Activated CD8-positive, alpha-beta T cell treated with anti-CD3 and anti-CD28 coated beads for 36 hours (primary cell): ENCODE data around the gene NEK1. TPM values are rescaled to one million over a fixed set of nuclear protein-coding genes. Genes with fewer than 3 reads are reported as not detected.

Source experiments
- ATAC-seq: fragments of 200-7000 bp; cut with Tn5 transposase; one replicate; pipeline ENCODE4 v1.10.0; 2021; ENCODE audit warnings: mild to moderate bottlenecking, moderate library complexity
- CTCF ChIA-PET: fragments of 350-600 bp; sonication (Branson Sonifier 250); formaldehyde crosslinking; loops from one replicate; lab custom pipeline; 2021; ENCODE audit warnings: antibody characterized with exemption; lab: Charles Lee
- POLR2A ChIA-PET: fragments of 350-600 bp; sonication (Branson Sonifier 250); formaldehyde crosslinking; loops from one replicate; lab custom pipeline; 2021; ENCODE audit warnings: antibody characterized with exemption; lab: Charles Lee
- DNase-seq: peaks from one replicate; pipeline ENCODE4 v3.0.0-alpha.2; 2020
- H3K27ac Mint-ChIP-seq: one replicate; pipeline ENCODE4 v1.8.0; 2021; ENCODE audit warnings: mild to moderate bottlenecking, mixed read lengths
- H3K27me3 Mint-ChIP-seq: one replicate; pipeline ENCODE4 v1.8.0; 2021; ENCODE audit warnings: mixed read lengths
- H3K36me3 Mint-ChIP-seq: one replicate; pipeline ENCODE4 v1.8.0; 2021; ENCODE audit warnings: low read depth, mixed read lengths
- H3K4me1 Mint-ChIP-seq: one replicate; pipeline ENCODE4 v1.8.0; 2021; ENCODE audit warnings: low read depth, mixed read lengths
- H3K4me3 Mint-ChIP-seq: one replicate; pipeline ENCODE4 v1.8.0; 2021; ENCODE audit warnings: mild to moderate bottlenecking, moderate library complexity, mixed read lengths
- H3K9me3 Mint-ChIP-seq: one replicate; pipeline ENCODE4 v1.8.0; 2021; ENCODE audit warnings: mixed read lengths
- intact Hi-C: fragments of 100-400 bp; cut with micrococcal nuclease; formaldehyde crosslinking; loops from one replicate; pipeline ENCODE4 v1.10.0; 2022
- total RNA-seq, 2 experiments: library from RNA; stranded (reverse); gene quantifications; one replicate each; pipeline ENCODE4 v1.2.3, GENCODE V29; 2021
- TF ChIP-seq, protein P1 (sequence below): fragments of 200-600 bp; IDR thresholded peaks from one replicate; pipeline ENCODE4 v1.8.0; 2022; ENCODE audit warnings: antibody characterized with exemption, mild to moderate bottlenecking

NEK1 gene
- total RNA-seq, 2 experiments from 2014 or later, result 12.0 to 13.6 TPM

GRCh38 chr4:169622566-169622965 lies 10.2 kb upstream of the NEK1 start:
- intact Hi-C loops, result no loop called here
- Mint-ChIP-seq H3K9me3 (no peaks in the 10 kb centered on the region), H3K36me3 (peaks cover 2% of the 10 kb centered on the region), H3K27me3 (no peaks in the 10 kb centered on the region), H3K4me3 (peak overlapping the region; percentile 99), H3K4me1 (peaks cover 54% of the 10 kb centered on the region), H3K27ac (peak overlapping the region; percentile 100)
- CTCF ChIA-PET, result no interaction called here
- TF ChIP-seq, protein P1, sequence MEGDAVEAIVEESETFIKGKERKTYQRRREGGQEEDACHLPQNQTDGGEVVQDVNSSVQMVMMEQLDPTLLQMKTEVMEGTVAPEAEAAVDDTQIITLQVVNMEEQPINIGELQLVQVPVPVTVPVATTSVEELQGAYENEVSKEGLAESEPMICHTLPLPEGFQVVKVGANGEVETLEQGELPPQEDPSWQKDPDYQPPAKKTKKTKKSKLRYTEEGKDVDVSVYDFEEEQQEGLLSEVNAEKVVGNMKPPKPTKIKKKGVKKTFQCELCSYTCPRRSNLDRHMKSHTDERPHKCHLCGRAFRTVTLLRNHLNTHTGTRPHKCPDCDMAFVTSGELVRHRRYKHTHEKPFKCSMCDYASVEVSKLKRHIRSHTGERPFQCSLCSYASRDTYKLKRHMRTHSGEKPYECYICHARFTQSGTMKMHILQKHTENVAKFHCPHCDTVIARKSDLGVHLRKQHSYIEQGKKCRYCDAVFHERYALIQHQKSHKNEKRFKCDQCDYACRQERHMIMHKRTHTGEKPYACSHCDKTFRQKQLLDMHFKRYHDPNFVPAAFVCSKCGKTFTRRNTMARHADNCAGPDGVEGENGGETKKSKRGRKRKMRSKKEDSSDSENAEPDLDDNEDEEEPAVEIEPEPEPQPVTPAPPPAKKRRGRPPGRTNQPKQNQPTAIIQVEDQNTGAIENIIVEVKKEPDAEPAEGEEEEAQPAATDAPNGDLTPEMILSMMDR, result no peak
- no peak for ATAC-seq
- no peak for DNase-seq
- POLR2A ChIA-PET, result interaction anchor here (1.7 kb wide), 1 partner anchor 37 kb away, joined by 6 read pairs; no protein-coding TSS in a partner anchor

GRCh38 chr4:169621731-169622492 lies 9.5 kb upstream of the NEK1 start:
- Mint-ChIP-seq H3K27me3 (no peaks in the 10 kb centered on the region), H3K4me1 (peaks cover 55% of the 10 kb centered on the region), H3K27ac (peak overlapping the region; percentile 100), H3K36me3 (peaks cover 2% of the 10 kb centered on the region), H3K4me3 (peak overlapping the region; percentile 99), H3K9me3 (no peaks in the 10 kb centered on the region)
- ATAC-seq (peak; percentile 11), DNase-seq (peak; percentile 43)
- TF ChIP-seq, protein P1, result no peak
- intact Hi-C loops, result no loop called here
- ChIA-PET POLR2A (interaction anchor here (1.7 kb wide), 1 partner anchor 38 kb away, joined by 6 read pairs; no protein-coding TSS in a partner anchor), CTCF (interaction anchor here (1.4 to 4.2 kb wide), 3 partner anchors 9 to 39 kb away, joined by 4 to 31 read pairs (median 7); partner anchors contain the start of gene NEK1)

- peak overlapping the region; percentile 100 for H3K27ac Mint-ChIP-seq
- H3K4me1 Mint-ChIP-seq, result peaks cover 54% of the 10 kb centered on the region
- peak overlapping the region; percentile 99 for H3K4me3 Mint-ChIP-seq
- CTCF ChIA-PET, result interaction anchor here (1.0 to 4.2 kb wide), 5 partner anchors 8 to 40 kb away, joined by 3 to 31 read pairs (median 7); partner anchors contain the start of gene NEK1
- H3K36me3 Mint-ChIP-seq, result peaks cover 2% of the 10 kb centered on the region
- intact Hi-C loops, result loop anchor here (1.0 kb wide), 1 partner anchor 39 kb away; no protein-coding TSS in a partner anchor
- H3K9me3 Mint-ChIP-seq, result no peaks in the 10 kb centered on the region
- TF ChIP-seq, protein P1, result no peak
- POLR2A ChIA-PET, result interaction anchor here (0.6 to 1.9 kb wide), 5 partner anchors 9 to 102 kb away, joined by 3 to 15 read pairs (median 5); partner anchors contain the start of gene NEK1
- H3K27me3 Mint-ChIP-seq, result no peaks in the 10 kb centered on the region
- ATAC-seq (no peak), DNase-seq (peak; percentile 38)
Observed at GRCh38 chr4:169620880-169621248, 8.5 kb upstream of the NEK1 start.

- H3K4me1 Mint-ChIP-seq, result peaks cover 56% of the 10 kb centered on the region
- CTCF ChIA-PET, result interaction anchor here (1.0 to 4.2 kb wide), 6 partner anchors 7 to 40 kb away, joined by 3 to 31 read pairs (median 6); partner anchors contain the start of gene NEK1
Observed at GRCh38 chr4:169619958-169620879, 7.8 kb upstream of the NEK1 start, which contains the start of gene CLCN3. Gene CLCN3, plus strand, starts transcription at chr4:169620578. Its CDS starts 15,351 bp downstream, at chr4:169635929.

More at GRCh38 chr4:169619958-169620879, 7.8 kb upstream of the NEK1 start, which contains the start of gene CLCN3:
- Mint-ChIP-seq H3K36me3 (peaks cover 2% of the 10 kb centered on the region), H3K4me3 (peak within 1 kb of the TSS; percentile 99), H3K27ac (peak within 1 kb of the TSS; percentile 100), H3K9me3 (no peaks in the 10 kb centered on the region), H3K27me3 (no peaks in the 10 kb centered on the region)
- DNase-seq (peak; percentile 94), ATAC-seq (peak; percentile 84)
- intact Hi-C loops, result loop anchor here (1.0 to 10.0 kb wide), 3 partner anchors 40 to 405 kb away; partner anchors contain the start of genes HPF1 and MFAP3L
- TF ChIP-seq, protein P1, result no peak
- POLR2A ChIA-PET, result interaction anchor here (0.6 to 1.9 kb wide), 8 partner anchors 9 to 540 kb away, joined by 3 to 15 read pairs (median 4); partner anchors contain the start of gene NEK1
